Measurements from ENCODE around the gene PTPRE. TPM values are rescaled to one million over a fixed set of nuclear protein-coding genes. Genes with fewer than 3 reads are reported as not detected.

PTPRE gene
- polyA plus RNA-seq, 1 of the 3 experiments (the other 2 are of a cell fraction): 11.8 TPM

- TF ChIP-seq REST (IDR thresholded peaks at IDR 0.05; ENCODE audit: low read depth, low read length) (no peak), POLR2AphosphoS5 (IDR thresholded peaks at IDR 0.05; ENCODE audit: low read depth, low read length) (no peak), NRF1 (IDR thresholded peaks at IDR 0.05; ENCODE audit: low read depth, low read length) (peak; percentile 31; the same call in 1 of the 2 replicates), NFIC (IDR thresholded peaks at IDR 0.05; ENCODE audit: borderline replicate concordance) (no peak), CHD2 (IDR thresholded peaks at IDR 0.05; ENCODE audit: low read length, partially characterized antibody) (peak; percentile 35), IRF3 (IDR thresholded peaks at IDR 0.05; ENCODE audit: low read depth, low read length) (no peak), JUND (IDR thresholded peaks at IDR 0.05) (no peak), USF1 (IDR thresholded peaks at IDR 0.05; ENCODE audit: borderline replicate concordance, low read depth) (no peak), SMC3 (IDR thresholded peaks at IDR 0.05; ENCODE audit: low read depth, low read length) (peak; percentile 100), MEF2A (IDR thresholded peaks at IDR 0.05; ENCODE audit: borderline replicate concordance, low read depth) (no peak), GABPA (IDR thresholded peaks at IDR 0.05; ENCODE audit: low read depth) (no peak)
These were observed at the start of gene PTPRE (continued) for GRCh38 chr10:127906548-127907377.

- no peak for DNase-seq
- POLR2A ChIA-PET: no interaction called here
- H3K27ac ChIP-seq (ENCODE audit: low read depth in 2 of 2, low read length in 1 of 2): no peak overlapping the region
These were observed 46.3 kb upstream of the PTPRE start for GRCh38 chr10:127860592-127860991.

More at GRCh38 chr10:127860592-127860991, 46.3 kb upstream of the PTPRE start:
- TF ChIP-seq SIN3A (IDR thresholded peaks at IDR 0.05; ENCODE audit: borderline replicate concordance, low read depth, low read length) (no peak), CHD2 (IDR thresholded peaks at IDR 0.05; ENCODE audit: low read length, partially characterized antibody) (no peak)
- CTCF ChIA-PET: no interaction called here
- H2AFZ ChIP-seq (ENCODE audit: low read depth): no peak overlapping the region
- H3K27me3 ChIP-seq (ENCODE audit: insufficient read depth): no peaks in the 10 kb centered on the region
- H3F3A ChIP-seq (replicated peaks; ENCODE audit: insufficient read depth): no peaks in the 10 kb centered on the region
- no peaks in the 10 kb centered on the region for H3K4me1 ChIP-seq (ENCODE audit: control insufficient read depth in 1 of 2, insufficient read depth in 2 of 2, low read depth in 1 of 2, low read length in 1 of 2)
- H3K4me3 ChIP-seq (ENCODE audit: low read depth in 2 of 2, low read length in 1 of 2): no peak overlapping the region
- no peaks in the 10 kb centered on the region for H3K79me2 ChIP-seq (ENCODE audit: insufficient read depth)
- H3K4me2 ChIP-seq: no peak overlapping the region
- 57% methylated on average over 5 of the region's 6 CpGs for WGBS (ENCODE audit: low lambda C conversion rate)
- no peak overlapping the region for H3K9ac ChIP-seq
- no peaks in the 10 kb centered on the region for H4K20me1 ChIP-seq (ENCODE audit: insufficient read depth)
- H3K36me3 ChIP-seq (replicated peaks in 1 of 2; ENCODE audit: control insufficient read depth in 1 of 2, insufficient read depth in 2 of 2, low read length in 1 of 2): no peaks in the 10 kb centered on the region
- H3K9me3 ChIP-seq: no peaks in the 10 kb centered on the region
- H3K9me2 ChIP-seq: no peaks in the 10 kb centered on the region
